HCT116 (cell line): ENCODE measurements around the gene FDXACB1. TPM values are rescaled to one million over a fixed set of nuclear protein-coding genes. Genes with fewer than 3 reads are reported as not detected.
"Not testable (repeated sequence)": the region's sequence is repeated elsewhere in the genome, so short reads cannot be mapped to it uniquely, and the experiment has no call there.

Experiments
- ATAC-seq: fragments of 200-7000 bp; cut with Tn5 transposase; 2 replicates; pipeline ENCODE4 v1.9.1; 2020; ENCODE audit warnings: mild to moderate bottlenecking, moderate library complexity
- BruUV-seq: library from RNA; stranded (reverse); fragments of 400-500 nt; replicated peaks from 2 replicates; lab custom pipeline; 2021; lab: Mats Ljungman, UMichigan
- CTCF ChIA-PET: fragments of 300-600 bp; sonication (Branson Sonifier 250); formaldehyde crosslinking; loops from one replicate; lab custom pipeline; 2021; ENCODE audit warnings: antibody characterized with exemption; lab: Charles Lee
- POLR2A ChIA-PET: fragments of 300-600, 350-600 bp; sonication (Branson Sonifier 250); formaldehyde crosslinking; loops from one replicate; lab custom pipeline; 2021; ENCODE audit warnings: antibody characterized with exemption; lab: Charles Lee
- RAD21 ChIA-PET, 2 experiments: fragments of 300-600 bp; sonication (Branson Sonifier 250); formaldehyde crosslinking; loops; one replicate each; lab custom pipeline; 2023; ENCODE audit warnings: low total read pairs in 2 of 2; ENCODE audit not compliant: uncharacterized antibody in 2 of 2, unreplicated experiment in 2 of 2, low non-redundant PET in 1 of 2; lab: Charles Lee
- DNase-seq: peaks from one replicate; pipeline ENCODE4 v3.0.0-alpha.2; 2010; ENCODE audit warnings: low read depth, low spot score
- H2AFZ ChIP-seq: fragments of 200-600 bp; shearing (Covaris generic), sonication (generic); 2 replicates; pipeline ENCODE4 v1.6.1; 2017; ENCODE audit warnings: low read depth, mixed run types, mixed read lengths, antibody characterized with exemption, low read length; ENCODE audit not compliant: poor library complexity, severe bottlenecking
- H3K27ac ChIP-seq: 2 replicates; pipeline ENCODE4 v1.5.1; 2012; ENCODE audit warnings: low read depth, low read length
- H3K27me3 ChIP-seq: fragments of 200-600 bp; sonication (generic); 2 replicates; pipeline ENCODE4 v1.6.1; 2016; ENCODE audit warnings: mixed run types, low read length, mixed read lengths; ENCODE audit not compliant: insufficient read depth
- H3K36me3 ChIP-seq, 2 experiments: fragments of 200-500 bp in 1 of 2; fragments of 200-600 bp in 1 of 2; sonication (Bioruptor generic) in 1 of 2; sonication (generic) in 1 of 2; 2 replicates each; pipeline versions ENCODE4 v1.5.1 to v1.6.1; 2014 to 2016; ENCODE audit warnings: low read length in 2 of 2, inconsistent platforms in 1 of 2, mixed read lengths in 1 of 2, mixed run types in 1 of 2; ENCODE audit not compliant: insufficient read depth in 2 of 2, control insufficient read depth in 1 of 2
- H3K4me1 ChIP-seq, 2 experiments: fragments of 200-600 bp in 1 of 2; sonication (generic) in 1 of 2; 2 replicates each; pipeline versions ENCODE4 v1.5.1 to v1.6.1; 2012 to 2017; ENCODE audit warnings: low read length in 2 of 2, inconsistent platforms in 1 of 2, mild to moderate bottlenecking in 1 of 2, mixed read lengths in 1 of 2, mixed run types in 1 of 2, moderate library complexity in 1 of 2; ENCODE audit not compliant: insufficient read depth in 2 of 2, control insufficient read depth in 1 of 2
- H3K4me2 ChIP-seq: fragments of 200-600 bp; sonication (generic); 2 replicates; pipeline ENCODE4 v1.6.1; 2017; ENCODE audit warnings: mixed run types, low read length, mixed read lengths
- H3K4me3 ChIP-seq, 2 experiments: fragments of 200-600 bp in 1 of 2; sonication (generic) in 1 of 2; replicated peaks in 1 of 2; 2 replicates each; pipeline ENCODE4 v1.5.1; 2011 to 2016; ENCODE audit warnings: low read length in 2 of 2, control low read depth in 1 of 2, low read depth in 1 of 2, mild to moderate bottlenecking in 1 of 2, mixed read lengths in 1 of 2, mixed run types in 1 of 2
- H3K79me2 ChIP-seq: fragments of 200-600 bp; sonication (generic); 2 replicates; pipeline ENCODE4 v1.6.1; 2017; ENCODE audit warnings: mild to moderate bottlenecking, mixed run types, low read length, moderate library complexity, mixed read lengths; ENCODE audit not compliant: insufficient read depth
- H3K9ac ChIP-seq: fragments of 200-600 bp; sonication (generic); 2 replicates; pipeline ENCODE4 v1.6.1; 2016; ENCODE audit warnings: low read length, mixed read lengths
- H3K9me2 ChIP-seq: fragments of 200-600 bp; sonication (generic), shearing (Covaris generic); 2 replicates; pipeline ENCODE4 v1.6.1; 2017; ENCODE audit warnings: mixed run types, mild to moderate bottlenecking, moderate library complexity; ENCODE audit not compliant: insufficient read depth
- H3K9me3 ChIP-seq, 2 experiments: fragments of 200-500 bp in 1 of 2; fragments of 200-600 bp in 1 of 2; sonication (Bioruptor generic) in 1 of 2; sonication (generic) in 1 of 2; 2 replicates each; pipeline ENCODE4 v1.6.1; 2014 to 2017; ENCODE audit warnings: low read length in 2 of 2, mixed read lengths in 2 of 2, inconsistent platforms in 1 of 2, low read depth in 1 of 2, mild to moderate bottlenecking in 1 of 2, mixed run types in 1 of 2, moderate library complexity in 1 of 2; ENCODE audit not compliant: control insufficient read depth in 1 of 2, insufficient read depth in 1 of 2
- H4K20me1 ChIP-seq: fragments of 200-600 bp; sonication (generic), shearing (Covaris generic); 2 replicates; pipeline ENCODE4 v1.6.1; 2017; ENCODE audit warnings: mixed run types, mild to moderate bottlenecking, moderate library complexity; ENCODE audit not compliant: insufficient read depth
- EGR1 ChIP-seq: IDR thresholded peaks from 2 replicates; pipeline ENCODE4 v1.6.1; 2012; ENCODE audit warnings: low read depth
- EZH2phosphoT487 ChIP-seq: fragments of 200-600 bp; IDR thresholded peaks from 2 replicates; pipeline ENCODE4 v1.6.1; 2018; ENCODE audit warnings: antibody characterized with exemption, borderline replicate concordance
- FOSL1 ChIP-seq: IDR thresholded peaks from 2 replicates; pipeline ENCODE4 v1.6.1; 2012; ENCODE audit warnings: low read depth
- ZFX ChIP-seq: fragments of 450-650 bp; IDR thresholded peaks from 2 replicates; pipeline ENCODE4 v1.6.1; 2017
- intact Hi-C: fragments of 100-400 bp; cut with micrococcal nuclease; formaldehyde crosslinking; loops from 2 replicates; pipeline ENCODE4 v1.10.0; 2022
- total RNA-seq: library from RNA; stranded (reverse); gene quantifications from one replicate; pipeline ENCODE4 v1.2.1, GENCODE V29; 2021; ENCODE audit not compliant: unreplicated experiment

FDXACB1 gene
- total RNA-seq, 1 experiment from 2014 or later = 3.8 TPM

GRCh38 chr11:111885053-111885452, 6.1 kb upstream of the FDXACB1 start:
- H3K36me3 ChIP-seq, POLR2A ChIA-PET, H3K4me1 ChIP-seq, BruUV-seq, H3K27ac ChIP-seq, H3K9me2 ChIP-seq, H3K4me2 ChIP-seq, H3K9me3 ChIP-seq, H3K27me3 ChIP-seq, RAD21 ChIA-PET, CTCF ChIA-PET, DNase-seq, H2AFZ ChIP-seq, H3K79me2 ChIP-seq, H4K20me1 ChIP-seq, H3K9ac ChIP-seq, intact Hi-C loops, H3K4me3 ChIP-seq, ATAC-seq: not testable (repeated sequence)

- intact Hi-C loops = no loop called here
- Histone ChIP-seq H3K27me3 (no peaks in the 10 kb centered on the region), H3K27ac (no peak overlapping the region), H3K36me3 (no peaks in the 10 kb centered on the region), H3K4me1 (peaks cover 3 to 15% of the 10 kb centered on the region in 2 experiments; a peak in 3 of 4 replicates), H3K4me2 (no peak overlapping the region), H3K79me2 (0 out of 2 replicates have a peak, but pooled peaks cover 4% of the 10 kb centered on the region), H3K9me2 (no peaks in the 10 kb centered on the region), H3K4me3 (no peak overlapping the region), H4K20me1 (no peaks in the 10 kb centered on the region), H3K9ac (no peak overlapping the region), H2AFZ (no peak overlapping the region), H3K9me3 (no peaks in the 10 kb centered on the region)
- RAD21 ChIA-PET = no interaction called here
- no TSS peak for BruUV-seq
- TF ChIP-seq ZFX (no peak), EGR1 (no peak), EZH2phosphoT487 (no peak), FOSL1 (no peak)
- CTCF ChIA-PET = no interaction called here
- DNase-seq (no peak), ATAC-seq (no peak)
- POLR2A ChIA-PET = no interaction called here
Measured at GRCh38 chr11:111882202-111882601, 3.2 kb upstream of the FDXACB1 start.
